Uterus (tissue), 2 donors: Measurements from ENCODE around the gene RPL41.

ENCODE experiments used
- POLR2A ChIP-seq, 2 donors: fragments of 450-650 bp; IDR thresholded peaks; one replicate each; pipeline ENCODE4 v1.6.1; 2016; ENCODE audit warnings: antibody characterized with exemption in 2 of 2, mild to moderate bottlenecking in 1 of 2, moderate library complexity in 1 of 2
- TF ChIP-seq, protein P1 (sequence below), 4 experiments: fragments of 200-600 bp in 2 of 4; fragments of 450-650 bp in 2 of 4; sonication (generic) in 2 of 4; IDR thresholded peaks; one replicate each; pipeline ENCODE4 v1.5.1; 2016 to 2019; ENCODE audit warnings: antibody characterized with exemption in 4 of 4, mild to moderate bottlenecking in 2 of 4, moderate library complexity in 1 of 4

DNA sequence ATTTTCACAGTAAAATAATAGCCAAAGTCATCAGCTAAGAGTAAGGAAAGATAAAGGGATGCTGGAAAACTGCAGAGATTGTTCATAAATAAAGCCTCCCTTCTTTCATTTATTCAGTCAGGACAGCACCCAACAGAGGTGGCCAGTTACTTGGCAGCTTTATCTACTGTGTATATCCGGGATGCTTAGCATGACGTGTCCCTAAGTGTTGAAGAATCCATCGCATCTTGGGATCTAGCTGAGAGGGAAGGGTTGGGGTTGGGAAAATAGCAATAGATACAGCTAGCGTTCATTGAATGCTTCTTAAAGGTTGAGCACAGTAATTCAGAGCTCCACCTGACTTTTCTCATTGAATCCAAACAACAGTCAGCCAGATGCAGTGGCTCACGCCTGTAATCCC, 42.0 kb upstream of the RPL41 start:
- TF ChIP-seq, protein P1, sequence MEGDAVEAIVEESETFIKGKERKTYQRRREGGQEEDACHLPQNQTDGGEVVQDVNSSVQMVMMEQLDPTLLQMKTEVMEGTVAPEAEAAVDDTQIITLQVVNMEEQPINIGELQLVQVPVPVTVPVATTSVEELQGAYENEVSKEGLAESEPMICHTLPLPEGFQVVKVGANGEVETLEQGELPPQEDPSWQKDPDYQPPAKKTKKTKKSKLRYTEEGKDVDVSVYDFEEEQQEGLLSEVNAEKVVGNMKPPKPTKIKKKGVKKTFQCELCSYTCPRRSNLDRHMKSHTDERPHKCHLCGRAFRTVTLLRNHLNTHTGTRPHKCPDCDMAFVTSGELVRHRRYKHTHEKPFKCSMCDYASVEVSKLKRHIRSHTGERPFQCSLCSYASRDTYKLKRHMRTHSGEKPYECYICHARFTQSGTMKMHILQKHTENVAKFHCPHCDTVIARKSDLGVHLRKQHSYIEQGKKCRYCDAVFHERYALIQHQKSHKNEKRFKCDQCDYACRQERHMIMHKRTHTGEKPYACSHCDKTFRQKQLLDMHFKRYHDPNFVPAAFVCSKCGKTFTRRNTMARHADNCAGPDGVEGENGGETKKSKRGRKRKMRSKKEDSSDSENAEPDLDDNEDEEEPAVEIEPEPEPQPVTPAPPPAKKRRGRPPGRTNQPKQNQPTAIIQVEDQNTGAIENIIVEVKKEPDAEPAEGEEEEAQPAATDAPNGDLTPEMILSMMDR (IDR thresholded peaks at IDR 0.05), result no peak
- no peak for TF ChIP-seq POLR2A (IDR thresholded peaks at IDR 0.05)
